Right hindlimb (tissue), 1 donor: ENCODE results near the gene DGKQ.

ENCODE experiments used
- DNase-seq: peaks from one replicate; pipeline ENCODE4 v3.0.0-alpha.2; 2018

Gene DGKQ

GRCh38 chr4:961351-962230, 11.8 kb downstream of the DGKQ start:
- no peak for DNase-seq

DNA sequence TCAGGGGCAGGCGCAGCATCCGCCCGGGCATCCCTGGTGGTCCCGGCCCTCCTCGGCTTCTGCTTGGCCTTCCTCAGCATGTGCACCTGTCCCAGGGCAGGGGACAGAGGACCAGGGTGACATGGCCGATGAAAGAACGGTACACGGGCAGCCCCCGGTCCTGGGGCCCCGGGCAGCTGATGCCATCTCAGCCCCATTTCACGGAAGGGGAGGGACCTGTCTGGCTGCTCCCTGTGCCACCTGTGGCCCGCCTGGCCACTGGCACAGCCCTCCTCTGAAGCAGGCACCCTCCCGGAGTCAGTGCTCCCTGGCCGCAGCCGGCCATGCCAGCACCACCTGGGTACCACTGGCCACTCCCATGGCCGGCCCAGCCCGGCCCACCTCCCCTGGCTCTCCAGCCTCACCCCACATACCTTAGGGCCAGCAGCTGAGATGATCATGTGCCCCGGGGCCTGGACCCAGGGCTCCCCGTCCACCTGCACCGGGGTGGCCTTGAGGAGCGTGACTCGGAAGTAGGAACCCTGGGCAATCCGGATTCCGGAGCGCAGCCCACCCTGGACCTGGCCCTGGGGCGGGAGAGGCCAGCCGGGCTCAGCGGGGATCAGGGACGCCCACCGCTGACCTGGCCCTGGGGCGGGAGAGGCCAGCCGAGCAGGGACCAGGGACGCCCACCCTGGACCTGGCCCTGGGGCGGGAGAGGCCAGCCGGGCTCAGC, 12.6 kb downstream of the DGKQ start:
- DNase-seq, result no peak

DNA sequence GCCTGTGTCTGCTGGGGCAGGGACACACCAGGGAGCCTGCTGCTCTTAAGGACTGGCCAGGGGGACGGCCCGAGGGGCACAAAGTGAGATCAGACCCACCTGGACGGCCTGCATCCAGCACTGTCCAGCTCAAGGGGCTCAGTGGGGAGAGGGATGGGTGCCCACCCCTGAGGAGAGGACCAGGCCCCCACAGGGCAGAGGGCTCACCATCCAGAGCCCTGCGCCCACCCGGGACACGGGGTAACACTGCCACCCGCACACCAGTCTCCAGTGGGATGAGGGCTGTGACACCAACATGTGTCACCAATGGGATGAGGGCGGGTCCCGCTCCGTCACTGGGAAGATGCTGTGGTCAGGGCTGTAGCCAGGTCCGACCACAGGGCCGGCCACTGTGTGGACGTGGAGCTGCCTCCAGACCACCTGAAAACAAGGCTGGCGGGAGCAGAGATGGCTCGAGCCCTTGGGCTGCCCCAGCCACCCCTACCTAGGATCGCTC, 13.2 kb downstream of the DGKQ start:
- no peak for DNase-seq

DNA sequence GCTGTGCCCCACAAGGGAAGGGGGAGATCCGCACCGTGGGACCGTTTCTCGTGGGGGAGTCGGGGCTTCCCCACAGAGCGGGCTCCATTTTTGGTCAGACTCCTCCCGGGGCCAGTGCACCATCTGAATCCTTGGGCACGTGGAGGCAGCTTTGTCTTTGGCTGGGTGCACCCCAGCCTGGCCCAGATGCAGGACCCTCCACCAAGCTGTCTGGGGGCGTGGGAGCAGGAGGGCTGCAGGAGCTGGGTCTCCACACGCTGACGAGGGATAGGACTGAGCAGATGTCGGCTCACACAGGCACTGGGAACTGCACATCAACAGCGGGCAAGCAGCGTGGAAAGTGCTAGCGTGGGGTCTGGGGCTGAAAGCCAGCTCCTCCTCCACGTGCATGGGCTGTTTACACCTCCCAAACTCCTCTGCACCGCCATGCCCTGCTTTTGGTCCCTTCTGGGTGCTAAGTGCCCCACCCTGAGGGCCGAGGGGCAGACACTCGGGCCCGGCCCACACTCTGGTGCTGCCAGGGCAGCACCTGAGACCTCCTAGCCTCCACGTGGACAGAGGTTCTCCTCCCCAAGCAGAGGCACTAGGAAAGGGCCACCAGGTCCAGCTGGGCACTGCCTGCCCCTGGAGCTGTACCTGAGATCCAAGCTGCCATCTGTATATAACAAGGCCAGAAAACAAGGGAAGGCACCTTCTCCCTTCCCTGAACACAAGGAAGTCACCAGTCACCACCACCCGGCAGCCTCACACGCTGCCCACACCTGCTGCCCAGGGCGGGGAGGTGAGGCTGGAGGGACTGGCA, 13.8 kb downstream of the DGKQ start:
- DNase-seq, result no peak

- no peak for DNase-seq
Observed at GRCh38 chr4:958696-959337, 14.6 kb downstream of the DGKQ start.

GRCh38 chr4:958314-958665, 15.1 kb downstream of the DGKQ start:
- DNase-seq, result no peak

DNA sequence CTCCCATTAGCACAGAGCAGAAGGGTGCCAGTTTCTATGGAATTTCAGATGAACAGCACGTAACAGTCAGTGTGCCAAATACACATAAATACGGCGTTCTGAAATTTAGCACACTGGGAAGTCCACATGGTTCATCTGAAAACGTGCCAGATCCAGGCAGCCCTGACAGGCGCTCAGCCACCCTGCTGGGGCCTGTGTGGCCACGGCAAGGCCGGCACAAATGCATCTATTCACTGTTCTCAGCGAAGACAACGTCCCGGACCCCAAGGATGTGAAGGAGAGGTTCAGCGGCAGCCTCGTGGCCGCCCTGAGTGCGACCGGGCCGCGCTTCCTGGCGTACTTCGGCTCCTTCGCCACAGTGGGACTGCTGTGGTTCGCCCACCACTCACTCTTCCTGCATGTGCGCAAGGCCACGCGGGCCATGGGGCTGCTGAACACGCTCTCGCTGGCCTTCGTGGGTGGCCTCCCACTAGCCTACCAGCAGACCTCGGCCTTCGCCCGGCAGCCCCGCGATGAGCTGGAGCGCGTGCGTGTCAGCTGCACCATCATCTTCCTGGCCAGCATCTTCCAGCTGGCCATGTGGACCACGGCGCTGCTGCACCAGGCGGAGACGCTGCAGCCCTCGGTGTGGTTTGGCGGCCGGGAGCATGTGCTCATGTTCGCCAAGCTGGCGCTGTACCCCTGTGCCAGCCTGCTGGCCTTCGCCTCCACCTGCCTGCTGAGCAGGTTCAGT, 15.6 kb downstream of the DGKQ start:
- no peak for DNase-seq

- no peak for DNase-seq
Observed at GRCh38 chr4:957231-957580, 16.2 kb downstream of the DGKQ start.

DNA sequence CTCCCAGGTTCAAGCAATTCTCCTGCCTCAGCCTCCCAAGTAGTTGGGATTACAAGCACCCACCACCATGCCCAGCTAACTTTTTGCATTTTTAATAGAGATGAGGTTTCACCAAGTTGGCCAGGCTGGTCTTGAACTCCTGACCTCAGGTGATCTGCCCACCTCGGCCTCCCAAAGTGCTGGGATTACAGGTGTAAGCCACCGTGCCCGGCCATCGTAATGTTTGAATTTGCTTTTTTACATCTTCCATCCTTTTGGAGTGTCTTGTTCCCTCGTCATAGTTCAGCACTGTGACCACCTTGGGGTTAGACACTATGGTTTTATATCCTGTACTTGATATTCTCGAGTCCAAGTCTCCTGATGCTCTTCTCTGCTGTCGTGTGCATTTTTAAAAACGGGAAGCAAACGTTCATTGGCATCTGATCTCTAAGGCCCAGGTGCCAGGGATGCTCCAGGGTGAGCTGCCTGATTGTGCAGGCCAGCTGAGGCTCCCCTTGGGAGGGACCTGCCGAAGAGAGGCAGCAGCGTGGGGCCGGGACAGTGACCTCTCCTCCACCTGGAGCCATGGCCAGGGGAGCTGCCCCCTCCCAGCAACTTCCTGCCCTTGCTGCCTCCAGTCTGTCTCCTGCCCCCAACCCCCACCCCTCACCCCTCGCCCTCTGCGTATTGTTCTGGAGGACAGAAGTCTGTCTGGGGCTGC, 16.7 kb downstream of the DGKQ start:
- no peak for DNase-seq

DNA sequence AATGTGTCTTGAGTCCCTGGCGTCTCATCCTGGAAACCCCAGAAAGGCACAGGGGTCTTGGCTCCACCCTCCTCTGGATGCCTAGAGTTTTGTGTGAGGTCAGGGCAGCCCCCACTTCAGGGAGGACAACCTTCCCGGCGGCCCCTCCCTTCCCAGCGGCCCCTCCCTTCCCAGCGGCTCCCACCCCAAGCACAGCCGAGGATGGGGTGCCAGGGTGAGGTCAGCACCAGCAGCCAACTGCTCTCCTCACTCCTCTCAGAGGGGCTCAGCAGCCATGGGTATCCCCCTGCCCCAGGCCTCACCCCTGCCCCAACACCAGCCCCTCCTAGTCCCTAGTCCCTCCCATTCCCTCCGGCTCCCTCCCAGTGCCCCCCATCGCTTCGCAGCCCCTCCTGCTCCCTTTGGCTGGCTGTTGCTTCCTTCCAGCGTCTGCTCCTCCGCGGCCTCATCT, 17.4 kb downstream of the DGKQ start:
- no peak for DNase-seq

DNA sequence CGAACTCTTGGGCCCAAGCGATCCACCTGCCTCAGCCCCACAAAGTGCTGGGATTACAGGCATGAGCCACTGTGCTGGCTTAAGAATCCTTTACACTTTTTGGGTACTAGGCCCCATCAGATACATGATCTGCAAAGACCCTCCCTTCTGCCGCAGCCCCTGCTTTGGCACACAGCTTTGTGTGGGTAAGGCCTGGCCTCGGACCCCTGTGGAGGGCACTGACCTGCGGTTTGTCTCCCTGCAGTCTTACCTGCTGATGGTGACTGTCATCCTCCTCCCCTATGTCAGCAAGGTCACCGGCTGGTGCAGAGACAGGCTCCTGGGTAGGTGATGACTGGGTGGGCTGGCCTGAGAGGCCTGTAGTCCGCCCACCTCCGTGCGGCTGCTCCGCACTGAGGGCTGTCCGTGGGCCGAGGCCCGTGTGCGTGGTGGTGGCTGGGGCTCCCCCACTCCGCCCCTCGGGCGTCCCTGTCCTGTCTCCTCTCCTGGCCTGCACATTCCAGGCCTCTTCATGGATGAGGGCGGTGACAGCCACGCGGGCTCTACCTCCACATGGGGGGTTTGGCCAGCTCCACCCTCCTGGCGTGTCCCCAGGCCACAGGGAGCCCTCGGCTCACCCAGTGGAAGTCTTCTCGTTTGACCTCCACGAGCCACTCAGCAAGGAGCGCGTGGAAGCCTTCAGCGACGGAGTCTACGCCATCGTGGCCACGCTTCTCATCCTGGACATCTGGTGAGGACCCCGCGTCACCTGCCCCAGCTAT, 18.0 kb downstream of the DGKQ start:
- DNase-seq, result no peak

GRCh38 chr4:954211-955020, 19.0 kb downstream of the DGKQ start:
- DNase-seq, result no peak

- no peak for DNase-seq
Observed at GRCh38 chr4:953574-953915, 19.8 kb downstream of the DGKQ start.

- DNase-seq, result no peak
Observed at GRCh38 chr4:952881-953573, 20.3 kb downstream of the DGKQ start.

GRCh38 chr4:951594-952468, 21.5 kb downstream of the DGKQ start:
- no peak for DNase-seq

- DNase-seq, result no peak
Observed at GRCh38 chr4:951186-951585, 22.2 kb downstream of the DGKQ start.

- no peak for DNase-seq
Observed at GRCh38 chr4:950136-951020, 23.0 kb downstream of the DGKQ start.
